Tibial nerve (tissue), 4 donors: ENCODE data around the gene CHST10. TPM values are rescaled to one million over a fixed set of nuclear protein-coding genes. Genes with fewer than 3 reads are reported as not detected.

Experiments used
- DNase-seq, 2 donors: peaks; one replicate each; pipeline ENCODE4 v3.0.0-alpha.2; 2019; ENCODE audit warnings: low spot score in 2 of 2
- H3K27ac ChIP-seq, 4 donors: fragments of 200-600 bp; sonication (generic) in 3 of 4; one replicate each; pipeline ENCODE4 v1.5.1; 2017 to 2019; ENCODE audit warnings: mild to moderate bottlenecking in 1 of 4
- H3K27me3 ChIP-seq, 2 donors: fragments of 200-600 bp; sonication (generic) in 1 of 2; one replicate each; pipeline versions ENCODE4 v1.5.1 to v1.6.0; 2017 to 2019
- H3K36me3 ChIP-seq, 3 donors: fragments of 200-600 bp; sonication (generic); one replicate each; pipeline ENCODE4 v1.5.1; 2018 to 2019
- H3K4me1 ChIP-seq, 4 donors: fragments of 200-600 bp; sonication (generic) in 3 of 4; one replicate each; pipeline ENCODE4 v1.5.1; 2017 to 2019
- H3K4me3 ChIP-seq, 4 donors: fragments of 200-600 bp; sonication (generic) in 3 of 4; one replicate each; pipeline ENCODE4 v1.5.1; 2017 to 2019; ENCODE audit warnings: mild to moderate bottlenecking in 1 of 4, moderate library complexity in 1 of 4
- H3K9me3 ChIP-seq, 4 donors: fragments of 200-600 bp; sonication (generic) in 3 of 4; one replicate each; pipeline ENCODE4 v1.5.1; 2017 to 2019
- EP300 ChIP-seq, 2 donors: sonication (generic); formaldehyde crosslinking; IDR thresholded peaks; one replicate each; pipeline ENCODE4 v1.6.1; 2017; ENCODE audit warnings: antibody characterized with exemption in 2 of 2, mild to moderate bottlenecking in 1 of 2
- POLR2A ChIP-seq, 2 donors: fragments of 450-650 bp; IDR thresholded peaks; one replicate each; pipeline ENCODE4 v1.6.1; 2017; ENCODE audit warnings: antibody characterized with exemption in 2 of 2, mild to moderate bottlenecking in 2 of 2, moderate library complexity in 2 of 2
- WGBS, 2 donors: methylation state at CpG; one replicate each; pipeline ENCODE4 v1.1.5; 2018; 5-methylcytosine and 5-hydroxymethylcytosine counted together
- total RNA-seq, 4 donors: library from RNA; depleted of rRNA; stranded (reverse); fragments of >200 nt; gene quantifications; one replicate each; pipeline ENCODE4 v1.1.0, GENCODE V29; 2016
- TF ChIP-seq, protein P1 (sequence below), 5 experiments: fragments of 200-600 bp in 3 of 5; fragments of 450-650 bp in 2 of 5; sonication (generic) in 3 of 5; IDR thresholded peaks; one replicate each; pipeline ENCODE4 v1.5.1; 2016 to 2019; ENCODE audit warnings: antibody characterized with exemption in 5 of 5, mild to moderate bottlenecking in 3 of 5, moderate library complexity in 2 of 5

CHST10 gene
- total RNA-seq, 4 donors from 2014 or later, result 9.4 to 17.1 (median 13.0) TPM

DNA sequence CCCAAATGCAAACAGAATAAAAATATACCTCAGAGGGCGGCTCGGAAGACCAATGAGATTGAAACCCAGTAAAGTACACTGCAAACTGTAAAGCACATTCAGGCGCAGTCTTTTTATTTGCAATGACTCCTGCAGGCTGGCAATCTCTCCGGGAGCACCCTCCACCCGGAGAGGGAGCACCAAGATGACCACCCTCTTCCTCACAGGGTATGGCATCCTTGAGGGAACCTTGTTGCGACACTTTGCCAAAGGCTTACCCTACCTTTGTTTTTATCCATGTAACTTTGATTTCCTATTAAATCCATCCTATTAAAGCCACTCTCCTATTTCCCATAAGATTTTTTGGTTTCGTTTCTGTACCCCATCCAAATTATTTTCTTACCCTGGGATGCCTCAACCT, 16.2 kb downstream of the CHST10 start:
- peaks cover 0 to 97% (median 4%) of the 10 kb centered on the region in 3 donors for H3K36me3 ChIP-seq

DNA sequence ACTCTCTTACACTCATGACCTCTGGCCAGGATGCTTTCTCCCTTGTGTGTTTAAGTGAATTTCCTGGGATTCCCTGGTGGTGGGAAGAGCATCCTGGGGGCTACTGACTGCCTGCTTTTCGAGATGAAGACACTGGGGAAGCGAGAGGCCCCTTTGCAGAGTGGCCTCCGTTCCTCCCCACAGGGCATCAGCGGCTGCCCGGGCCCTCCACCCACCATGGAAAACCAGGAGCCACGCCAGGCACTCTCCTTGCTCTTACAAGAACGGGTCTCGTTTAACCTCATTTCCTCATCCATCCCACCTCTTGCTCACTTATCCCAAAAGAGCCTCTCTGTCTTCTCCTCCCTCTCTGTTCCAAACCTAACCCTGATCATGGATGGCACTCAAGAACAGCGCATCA, 17.8 kb downstream of the CHST10 start:
- Histone ChIP-seq H3K9me3 (no peaks in the 10 kb centered on the region), H3K27me3 (no peaks in the 10 kb centered on the region), H3K4me3 (no peak overlapping the region), H3K4me1 (no peaks in the 10 kb centered on the region), H3K27ac (no peak overlapping the region), H3K36me3 (peaks cover 0 to 97% (median 4%) of the 10 kb centered on the region in 3 donors)
- no peak for DNase-seq
- no peak for TF ChIP-seq POLR2A (IDR thresholded peaks at IDR 0.05)
- no peak for TF ChIP-seq EP300 (IDR thresholded peaks at IDR 0.05)
- TF ChIP-seq, protein P1, sequence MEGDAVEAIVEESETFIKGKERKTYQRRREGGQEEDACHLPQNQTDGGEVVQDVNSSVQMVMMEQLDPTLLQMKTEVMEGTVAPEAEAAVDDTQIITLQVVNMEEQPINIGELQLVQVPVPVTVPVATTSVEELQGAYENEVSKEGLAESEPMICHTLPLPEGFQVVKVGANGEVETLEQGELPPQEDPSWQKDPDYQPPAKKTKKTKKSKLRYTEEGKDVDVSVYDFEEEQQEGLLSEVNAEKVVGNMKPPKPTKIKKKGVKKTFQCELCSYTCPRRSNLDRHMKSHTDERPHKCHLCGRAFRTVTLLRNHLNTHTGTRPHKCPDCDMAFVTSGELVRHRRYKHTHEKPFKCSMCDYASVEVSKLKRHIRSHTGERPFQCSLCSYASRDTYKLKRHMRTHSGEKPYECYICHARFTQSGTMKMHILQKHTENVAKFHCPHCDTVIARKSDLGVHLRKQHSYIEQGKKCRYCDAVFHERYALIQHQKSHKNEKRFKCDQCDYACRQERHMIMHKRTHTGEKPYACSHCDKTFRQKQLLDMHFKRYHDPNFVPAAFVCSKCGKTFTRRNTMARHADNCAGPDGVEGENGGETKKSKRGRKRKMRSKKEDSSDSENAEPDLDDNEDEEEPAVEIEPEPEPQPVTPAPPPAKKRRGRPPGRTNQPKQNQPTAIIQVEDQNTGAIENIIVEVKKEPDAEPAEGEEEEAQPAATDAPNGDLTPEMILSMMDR (IDR thresholded peaks at IDR 0.05), result no peak
- 90 to 91% methylated on average over 9 of the region's 9 CpGs for WGBS, 2 donors

More for the DNA sequence above, 16.2 kb downstream of the CHST10 start:
- H3K27me3 ChIP-seq, result no peaks in the 10 kb centered on the region
- H3K27ac ChIP-seq, result no peak overlapping the region
- H3K4me1 ChIP-seq, result no peaks in the 10 kb centered on the region
- H3K9me3 ChIP-seq, result no peaks in the 10 kb centered on the region
- H3K4me3 ChIP-seq, result no peak overlapping the region
- 96 to 97% methylated on average over 7 of the region's 7 CpGs for WGBS, 2 donors
- TF ChIP-seq, protein P1 (IDR thresholded peaks at IDR 0.05), result no peak
- TF ChIP-seq POLR2A (IDR thresholded peaks at IDR 0.05), result no peak
- no peak for TF ChIP-seq EP300 (IDR thresholded peaks at IDR 0.05)
- DNase-seq, result no peak

DNA sequence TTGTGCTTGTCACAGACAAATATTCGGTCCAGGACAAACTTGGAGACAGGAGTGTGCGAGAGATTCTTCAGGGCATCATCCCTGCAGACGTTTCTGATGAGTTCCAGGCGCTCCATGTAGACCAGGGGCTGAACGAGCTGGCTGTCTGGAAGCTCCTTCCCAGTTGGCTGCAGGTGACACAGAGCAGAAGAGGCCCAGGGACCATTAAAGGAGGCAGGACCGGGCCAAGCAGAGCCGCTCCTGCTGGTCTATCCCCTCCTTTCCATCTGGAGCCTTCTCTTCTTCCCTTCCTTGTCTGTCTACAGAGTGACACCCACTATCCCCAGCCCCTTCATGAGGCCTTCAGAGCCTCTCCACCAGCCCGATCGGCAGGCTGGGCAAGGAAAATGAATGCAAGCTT, 19.5 kb downstream of the CHST10 start:
- TF ChIP-seq POLR2A (IDR thresholded peaks at IDR 0.05) (no peak), EP300 (IDR thresholded peaks at IDR 0.05) (no peak)
- TF ChIP-seq, protein P1 (IDR thresholded peaks at IDR 0.05), result no peak
- no peaks in the 10 kb centered on the region for H3K27me3 ChIP-seq
- peaks cover 0 to 97% (median 4%) of the 10 kb centered on the region in 3 donors for H3K36me3 ChIP-seq
- no peak overlapping the region for H3K27ac ChIP-seq
- no peak for DNase-seq
- no peaks in the 10 kb centered on the region for H3K4me1 ChIP-seq
- no peaks in the 10 kb centered on the region for H3K9me3 ChIP-seq
- no peak overlapping the region for H3K4me3 ChIP-seq
- WGBS, 2 donors, result 72 to 85% methylated on average over 8 to 9 of the region's 9 CpGs

DNA sequence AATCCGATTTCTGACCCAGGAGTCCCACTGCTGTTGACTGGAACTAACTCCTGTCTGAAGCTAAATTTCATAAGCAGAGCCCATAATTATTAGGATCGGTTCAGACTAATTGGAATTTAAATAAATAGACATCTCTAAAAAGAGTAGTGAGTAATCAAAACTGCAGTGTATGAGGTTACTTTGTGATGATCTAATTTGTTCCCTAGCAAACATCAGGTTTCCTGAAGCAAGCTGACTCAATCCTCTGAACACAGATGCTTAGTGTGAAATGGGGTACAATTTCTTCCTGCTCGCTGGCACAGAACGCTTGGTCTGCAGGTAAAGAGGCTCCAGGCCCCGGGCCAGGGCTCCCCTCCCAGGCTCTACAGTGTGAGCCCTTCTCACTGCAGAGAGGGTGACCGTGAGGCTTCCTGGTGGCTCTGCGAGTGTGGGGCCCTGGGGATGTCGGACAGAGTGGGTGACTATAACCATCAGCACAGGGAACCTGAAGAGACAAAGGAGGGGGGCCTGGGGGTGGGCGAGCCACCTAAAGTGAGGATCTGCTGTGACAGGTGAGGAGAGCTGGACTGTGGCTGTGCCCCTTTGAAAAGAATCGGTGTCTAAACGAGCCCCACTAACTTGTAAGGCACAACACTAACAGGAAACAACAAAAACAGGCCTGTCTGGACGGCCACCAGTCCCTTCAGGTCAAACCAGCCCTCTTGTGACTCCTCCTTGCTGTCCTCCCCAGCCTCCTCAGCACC, 20.2 kb downstream of the CHST10 start:
- Histone ChIP-seq H3K4me1 (no peaks in the 10 kb centered on the region), H3K27me3 (no peaks in the 10 kb centered on the region), H3K27ac (no peak overlapping the region), H3K4me3 (no peak overlapping the region), H3K36me3 (peaks cover 0 to 98% (median 4%) of the 10 kb centered on the region in 3 donors), H3K9me3 (no peaks in the 10 kb centered on the region)
- 80 to 84% methylated on average over 12 of the region's 12 CpGs for WGBS, 2 donors
- DNase-seq, result no peak
- TF ChIP-seq POLR2A (IDR thresholded peaks at IDR 0.05) (no peak), EP300 (IDR thresholded peaks at IDR 0.05) (no peak)
- TF ChIP-seq, protein P1 (IDR thresholded peaks at IDR 0.05), result no peak

DNA sequence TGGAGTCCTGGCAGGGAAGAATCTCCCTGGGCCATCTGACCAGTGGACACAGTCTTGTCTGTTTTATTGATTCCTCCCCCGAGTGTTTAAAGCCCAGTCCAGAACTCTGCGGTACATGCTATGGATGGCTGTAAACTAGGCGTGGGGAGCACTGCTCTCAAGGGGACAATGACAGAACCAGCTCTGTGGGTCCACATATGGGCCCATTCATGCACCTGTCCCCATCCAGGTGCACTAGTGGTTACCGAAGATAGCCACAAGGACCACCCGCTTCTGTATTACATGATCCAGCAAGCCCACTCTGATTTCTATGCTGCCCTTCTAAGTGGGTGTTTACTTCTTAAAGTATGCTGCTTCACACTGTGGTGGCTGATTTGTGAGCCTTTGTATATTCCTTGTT, 21.0 kb downstream of the CHST10 start:
- DNase-seq, result no peak
- Histone ChIP-seq H3K27me3 (no peaks in the 10 kb centered on the region), H3K9me3 (no peaks in the 10 kb centered on the region), H3K36me3 (peaks cover 0 to 98% (median 0%) of the 10 kb centered on the region in 3 donors), H3K4me1 (no peaks in the 10 kb centered on the region), H3K4me3 (no peak overlapping the region), H3K27ac (no peak overlapping the region)
- WGBS, 2 donors, result 90 to 93% methylated on average over 5 of the region's 5 CpGs
- TF ChIP-seq POLR2A (IDR thresholded peaks at IDR 0.05) (no peak), EP300 (IDR thresholded peaks at IDR 0.05) (no peak)
- TF ChIP-seq, protein P1 (IDR thresholded peaks at IDR 0.05), result no peak
